HG03045 (cell line): ENCODE measurements around the gene SOX8.

ENCODE experiments used
- ATAC-seq: cut with Tn5 transposase; IDR thresholded peaks from one replicate; pipeline ENCODE4 v1.9.1; 2021; ENCODE audit warnings: mild to moderate bottlenecking, moderate library complexity; ENCODE audit not compliant: unreplicated experiment

The SOX8 gene

GRCh38 chr16:986411-986810 is 4.8 kb downstream of the SOX8 start:
- ATAC-seq = no peak

GRCh38 chr16:986925-987582 is 5.5 kb downstream of the SOX8 start:
- no peak for ATAC-seq

GRCh38 chr16:987906-988305 is 6.3 kb downstream of the SOX8 start:
- no peak for ATAC-seq

DNA sequence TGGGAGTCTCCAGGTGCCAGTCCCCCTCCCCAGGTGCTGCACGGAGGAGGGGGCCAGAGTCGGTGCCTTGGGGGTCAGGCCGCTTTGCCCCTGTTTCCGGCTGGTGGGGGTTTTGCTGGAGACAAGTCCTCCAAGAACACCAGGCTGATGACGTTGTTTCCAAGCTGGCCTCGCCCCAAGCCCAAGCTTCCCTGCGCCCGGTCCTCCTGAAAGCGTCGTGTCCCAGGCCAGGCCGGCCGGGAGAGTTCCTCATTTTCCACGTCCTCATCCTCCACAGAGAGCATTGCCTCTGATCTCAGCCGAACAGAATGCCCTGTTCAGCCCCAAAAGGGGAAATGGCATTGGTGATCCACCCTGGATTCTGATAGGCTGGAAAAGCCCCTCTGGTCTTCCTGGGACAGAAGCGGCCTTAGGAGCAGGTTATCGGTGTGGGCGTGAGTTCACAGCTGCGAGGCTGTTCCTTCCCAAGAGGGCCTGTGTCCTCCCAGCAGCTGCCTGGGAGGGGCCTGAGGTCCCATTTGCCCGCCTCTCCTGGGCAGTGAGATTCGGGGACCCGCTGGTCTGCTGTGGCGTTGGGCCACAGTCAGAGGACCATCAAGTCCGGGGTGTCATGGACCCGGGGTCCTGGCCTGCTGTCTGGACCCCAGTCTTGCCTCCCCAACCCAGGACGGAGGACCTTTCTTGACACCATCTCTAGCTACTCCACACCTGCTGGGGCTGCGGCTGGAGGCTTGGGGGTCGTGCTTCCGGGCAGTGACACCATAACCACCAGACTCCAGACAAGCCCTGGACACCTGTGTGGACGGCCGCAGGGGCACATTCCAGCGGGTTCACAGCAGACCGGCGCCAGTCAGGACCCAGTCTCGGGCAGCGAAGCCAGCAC is 7.1 kb downstream of the SOX8 start:
- no peak for ATAC-seq

- no peak for ATAC-seq
Observed at GRCh38 chr16:989354-989814, 7.8 kb downstream of the SOX8 start.

DNA sequence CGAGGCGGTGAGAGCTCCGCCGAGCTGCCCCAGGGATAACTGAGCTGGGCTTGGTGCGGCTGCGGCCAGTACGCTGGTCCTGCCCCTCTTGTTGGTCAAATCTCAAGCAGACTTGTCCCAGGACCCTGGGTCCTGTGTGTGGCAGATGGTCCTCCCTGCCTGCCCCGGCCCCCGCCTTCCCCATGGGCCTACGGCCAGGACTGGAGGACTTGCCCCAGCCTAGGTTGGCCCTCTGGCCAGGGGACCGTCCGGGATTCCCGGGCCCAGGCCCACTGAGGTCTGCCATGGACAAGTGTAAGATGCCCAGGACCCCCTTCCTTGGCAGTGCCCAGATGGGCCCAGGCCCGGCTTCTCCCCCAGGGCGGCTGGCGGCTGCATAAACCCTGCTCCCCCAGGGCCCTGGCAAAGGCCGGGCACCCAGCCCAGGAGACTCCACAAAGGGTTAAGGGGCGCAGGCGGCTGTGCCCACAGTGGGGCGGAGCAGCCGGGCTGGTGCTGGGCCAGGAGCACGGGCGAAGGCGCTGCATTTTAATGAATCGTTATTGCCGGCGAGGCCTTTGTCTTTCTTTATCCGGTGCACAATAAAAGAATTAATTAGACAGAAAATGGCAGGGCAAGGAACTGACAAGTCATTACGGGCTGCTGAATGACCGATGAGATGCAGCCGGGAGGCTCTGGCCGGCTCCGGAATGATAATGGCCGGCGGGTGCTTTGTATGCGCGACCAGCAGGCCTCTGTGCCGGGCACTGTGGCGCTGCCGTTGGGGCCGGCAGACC is 9.1 kb downstream of the SOX8 start:
- no peak for ATAC-seq

GRCh38 chr16:991345-991744 is 9.8 kb downstream of the SOX8 start:
- no peak for ATAC-seq

GRCh38 chr16:991773-992172 is 10.2 kb downstream of the SOX8 start:
- no peak for ATAC-seq

DNA sequence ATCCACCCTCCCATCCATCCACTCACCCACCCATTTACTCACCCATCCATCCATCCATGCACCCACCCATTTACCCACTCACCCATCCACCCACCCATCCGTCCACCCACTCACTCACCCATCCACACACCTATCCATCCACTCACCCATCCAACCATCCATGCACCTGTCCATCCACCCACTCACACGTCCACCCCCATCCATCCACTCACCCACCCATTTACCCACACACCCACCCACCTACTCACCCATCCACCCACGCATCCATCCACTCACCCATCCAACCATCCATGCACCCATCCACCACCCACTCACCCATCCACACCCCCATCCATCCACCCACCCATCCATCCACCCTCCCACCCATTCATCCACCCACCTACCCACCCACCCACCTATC is 12.2 kb downstream of the SOX8 start:
- no peak for ATAC-seq

- no peak for ATAC-seq
Observed at GRCh38 chr16:995087-995486, 13.5 kb downstream of the SOX8 start.

GRCh38 chr16:995783-996182 is 14.2 kb downstream of the SOX8 start:
- no peak for ATAC-seq

- ATAC-seq = no peak
Observed at GRCh38 chr16:996681-997080, 15.1 kb downstream of the SOX8 start.

DNA sequence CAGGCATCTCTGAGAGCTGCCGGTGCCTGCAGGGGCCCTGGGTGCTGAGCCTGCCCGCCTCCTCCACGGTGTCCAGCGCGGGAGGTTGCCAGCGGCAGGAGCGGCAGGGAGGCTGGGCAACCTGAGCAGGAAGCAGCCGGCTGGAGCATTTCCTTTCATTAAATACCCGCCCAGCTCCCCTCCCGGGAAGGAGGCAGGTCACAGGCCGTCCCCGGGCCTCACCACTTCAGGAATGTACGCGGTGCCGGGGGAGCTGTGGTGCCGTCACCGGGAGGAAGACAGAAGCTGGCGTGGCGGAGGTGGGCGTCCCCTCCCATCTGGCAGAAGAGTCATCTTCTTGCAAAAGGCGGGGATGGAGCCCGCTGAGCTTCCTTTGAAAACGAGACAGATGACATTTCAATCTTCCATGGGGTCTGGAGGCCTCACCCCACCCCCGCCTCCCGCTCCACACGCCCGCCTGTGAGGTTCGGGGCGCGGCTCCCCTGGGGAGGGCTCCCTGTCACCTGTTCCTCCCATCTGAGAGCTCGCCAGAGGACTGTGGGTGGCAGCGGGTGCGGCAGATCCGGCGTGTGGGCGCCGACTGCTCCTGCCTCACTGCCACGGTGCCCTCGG is 16.0 kb downstream of the SOX8 start:
- ATAC-seq = no peak

GRCh38 chr16:998211-998610 is 16.6 kb downstream of the SOX8 start:
- no peak for ATAC-seq

GRCh38 chr16:998615-999014 is 17.0 kb downstream of the SOX8 start:
- no peak for ATAC-seq

DNA sequence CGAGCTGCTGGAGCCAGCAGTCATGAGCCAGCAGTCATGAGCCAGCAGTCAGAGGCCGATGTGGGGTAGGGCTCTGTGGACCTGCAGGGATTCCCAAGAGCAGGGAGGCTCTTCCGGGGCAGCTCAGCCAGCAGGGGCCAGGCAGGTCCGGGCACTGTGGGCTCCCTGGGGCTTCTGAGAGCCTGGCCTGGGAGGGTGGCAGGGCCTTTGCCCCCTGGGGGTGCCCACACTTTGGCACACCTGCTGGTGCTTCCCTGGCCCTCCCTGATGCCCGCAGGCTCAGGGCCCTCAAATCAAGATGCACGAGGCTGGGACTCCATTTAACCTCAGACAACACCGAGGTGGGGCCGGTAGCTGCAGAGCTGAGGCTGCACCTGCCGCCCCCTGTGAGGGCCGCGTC is 18.1 kb downstream of the SOX8 start:
- ATAC-seq = no peak

DNA sequence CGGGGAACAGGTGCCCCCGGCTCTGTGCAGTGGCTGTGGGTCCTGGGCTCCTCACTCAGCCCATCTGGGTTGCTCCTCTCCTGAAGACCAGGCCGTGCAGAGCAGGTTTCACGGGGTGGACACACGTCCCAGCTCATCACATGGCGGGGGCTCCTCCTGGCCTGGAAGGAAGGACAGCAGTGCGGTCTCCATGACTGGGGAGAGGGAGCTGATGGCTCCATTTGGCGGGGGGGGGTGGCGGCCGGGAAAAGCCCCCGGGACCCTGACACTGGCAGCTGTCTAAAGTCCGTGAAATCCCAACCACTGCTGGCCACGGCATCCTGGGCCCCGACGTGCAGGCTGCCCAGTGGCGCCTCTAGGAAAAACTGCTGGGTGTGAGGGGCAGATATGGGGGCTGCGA is 19.0 kb downstream of the SOX8 start:
- no peak for ATAC-seq

GRCh38 chr16:1001096-1001495 is 19.5 kb downstream of the SOX8 start:
- no peak for ATAC-seq

- no peak for ATAC-seq
Observed at GRCh38 chr16:1002399-1003166, 21.0 kb downstream of the SOX8 start.
